Stimulated activated CD8-positive, alpha-beta memory T cell treated with anti-CD3 and anti-CD28 coated beads, Interleukin-4, amount 100 ng/mL, for 48 hours (primary cell): ENCODE measurements around the gene DLGAP4.

Experiments used
- DNase-seq: peaks from one replicate; pipeline ENCODE4 v3.0.0-alpha.2; 2020

The DLGAP4 gene

DNA sequence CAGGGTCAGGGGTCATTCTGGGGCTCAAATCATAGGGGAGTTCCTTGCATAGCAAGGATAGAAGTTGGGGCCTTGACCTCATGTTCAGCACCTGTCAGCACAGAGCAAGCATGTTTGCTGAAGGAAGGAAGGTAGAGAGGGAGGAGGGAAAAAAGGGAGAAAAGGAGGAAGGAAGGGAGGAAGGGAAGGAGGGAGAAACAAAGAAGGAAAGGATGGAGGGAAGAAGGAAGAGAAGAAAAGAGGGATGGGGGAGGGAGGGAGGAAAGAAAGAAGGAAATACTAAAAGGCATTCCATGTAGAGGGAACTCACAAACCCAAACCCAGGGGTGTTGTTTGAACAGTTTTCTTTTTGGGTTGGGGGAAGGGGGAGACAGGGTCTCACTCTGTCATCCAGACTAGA is 80.1 kb downstream of the DLGAP4 start:
- no peak for DNase-seq

DNA sequence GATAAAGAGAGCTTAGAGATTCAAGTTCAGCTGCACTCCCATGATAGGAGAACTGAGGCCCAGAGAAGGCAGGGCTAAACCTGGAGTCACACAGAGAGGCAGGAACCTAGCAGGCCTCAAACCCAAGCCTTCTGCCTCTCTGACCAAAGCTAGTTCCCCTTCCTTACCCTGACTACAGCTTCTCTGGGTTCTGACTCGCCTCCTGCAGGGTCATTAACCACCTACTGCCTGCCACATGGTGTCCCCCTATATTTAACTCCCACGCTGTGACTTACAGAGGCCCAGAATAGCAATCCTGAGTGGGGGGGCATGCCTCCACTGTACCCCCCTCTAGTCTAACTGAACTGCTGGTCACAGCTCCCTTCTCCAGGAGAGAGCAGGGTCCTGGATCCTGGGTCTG is 84.1 kb downstream of the DLGAP4 start:
- DNase-seq, result no peak

DNA sequence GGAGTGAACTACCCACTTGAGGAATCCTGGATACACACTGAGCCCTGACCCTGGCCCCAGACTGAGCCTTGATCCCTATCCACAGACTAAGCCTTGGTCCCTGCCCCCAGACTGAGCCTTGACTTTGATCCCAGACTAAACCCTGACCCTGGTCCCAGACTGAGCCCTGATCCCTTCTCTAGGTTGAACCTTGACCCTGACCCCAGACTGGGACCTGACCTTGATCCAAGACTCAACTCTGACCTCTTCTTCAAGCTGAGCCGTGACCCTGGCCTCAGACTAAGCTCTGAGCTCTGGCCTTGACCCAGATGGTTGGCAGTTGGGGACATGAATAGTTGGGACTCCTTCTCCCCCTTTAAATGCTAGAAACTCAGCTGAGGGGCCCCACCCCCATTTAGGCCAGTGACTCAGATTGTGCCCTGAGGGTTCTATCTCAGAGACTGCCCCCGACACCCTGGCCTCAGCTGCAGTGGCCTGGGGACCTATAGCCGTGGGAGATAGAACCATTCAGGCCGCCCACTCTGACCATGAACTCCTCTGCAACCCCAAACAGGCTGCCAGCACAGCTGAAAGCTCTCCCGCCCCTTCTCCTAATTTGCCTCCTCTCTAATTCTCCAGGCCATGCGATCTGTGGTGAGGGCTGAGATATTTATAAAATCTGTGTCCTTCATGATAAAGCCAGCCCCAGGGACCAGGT is 84.7 kb downstream of the DLGAP4 start:
- DNase-seq, result no peak

DNA sequence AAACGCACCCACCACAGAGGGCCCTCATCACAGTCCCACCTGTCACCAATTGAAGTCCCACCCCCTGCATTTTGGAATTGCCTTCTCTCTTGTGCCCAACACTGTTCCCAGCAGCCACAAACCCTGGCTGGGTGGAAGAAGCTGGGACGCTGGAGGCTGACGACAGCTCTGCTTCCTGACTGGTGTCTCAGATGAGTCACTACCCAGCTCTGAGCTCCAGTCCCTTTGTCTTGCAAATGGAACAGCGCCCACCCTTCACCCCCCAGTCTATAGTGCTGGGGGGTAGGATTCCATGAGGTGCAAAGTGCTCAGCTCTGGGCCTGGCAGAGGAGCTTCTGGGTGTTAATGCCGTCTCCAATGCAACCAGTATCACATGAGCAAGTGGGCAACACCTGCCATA is 85.3 kb downstream of the DLGAP4 start:
- DNase-seq, result no peak

DNA sequence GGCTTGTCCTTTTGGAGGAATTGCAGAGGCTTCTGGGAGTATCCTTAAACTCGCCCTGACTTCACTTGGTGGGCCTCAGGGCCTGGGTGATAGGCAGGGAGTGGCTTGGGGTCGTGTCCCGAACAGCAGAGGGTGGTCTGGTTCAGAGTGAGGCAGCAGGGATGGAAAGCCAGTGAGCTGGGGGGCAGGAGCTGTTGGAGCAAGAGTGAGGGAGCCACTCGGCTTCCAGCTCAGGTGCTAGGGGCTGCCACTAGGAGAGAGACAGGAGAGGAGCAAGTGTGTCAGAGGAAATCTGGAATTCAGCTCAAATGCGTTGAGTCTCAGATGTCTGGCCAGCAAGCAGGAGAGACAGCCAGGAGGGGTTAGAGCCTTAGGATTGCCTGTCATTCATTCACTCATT is 85.8 kb downstream of the DLGAP4 start:
- no peak for DNase-seq

DNA sequence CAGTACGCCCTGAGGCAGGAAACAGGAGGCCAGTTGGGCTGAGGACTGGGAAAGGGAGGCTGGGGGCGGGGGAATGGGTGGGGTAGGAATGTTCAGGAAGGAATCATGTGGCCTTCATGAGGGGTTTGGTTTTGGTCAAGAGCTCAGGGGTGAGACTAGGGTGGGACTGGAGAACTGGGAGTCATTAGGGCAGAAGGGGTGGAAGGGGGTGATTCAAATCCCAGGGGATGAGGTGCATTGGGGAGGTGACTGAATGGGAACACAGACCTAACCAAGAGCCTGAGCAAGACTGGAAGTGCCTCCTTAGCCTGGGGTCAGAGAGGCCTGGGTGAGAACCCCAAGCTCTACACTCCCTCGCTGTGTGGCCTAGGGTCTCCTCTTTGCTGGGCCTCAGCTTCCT is 86.8 kb downstream of the DLGAP4 start:
- no peak for DNase-seq

DNA sequence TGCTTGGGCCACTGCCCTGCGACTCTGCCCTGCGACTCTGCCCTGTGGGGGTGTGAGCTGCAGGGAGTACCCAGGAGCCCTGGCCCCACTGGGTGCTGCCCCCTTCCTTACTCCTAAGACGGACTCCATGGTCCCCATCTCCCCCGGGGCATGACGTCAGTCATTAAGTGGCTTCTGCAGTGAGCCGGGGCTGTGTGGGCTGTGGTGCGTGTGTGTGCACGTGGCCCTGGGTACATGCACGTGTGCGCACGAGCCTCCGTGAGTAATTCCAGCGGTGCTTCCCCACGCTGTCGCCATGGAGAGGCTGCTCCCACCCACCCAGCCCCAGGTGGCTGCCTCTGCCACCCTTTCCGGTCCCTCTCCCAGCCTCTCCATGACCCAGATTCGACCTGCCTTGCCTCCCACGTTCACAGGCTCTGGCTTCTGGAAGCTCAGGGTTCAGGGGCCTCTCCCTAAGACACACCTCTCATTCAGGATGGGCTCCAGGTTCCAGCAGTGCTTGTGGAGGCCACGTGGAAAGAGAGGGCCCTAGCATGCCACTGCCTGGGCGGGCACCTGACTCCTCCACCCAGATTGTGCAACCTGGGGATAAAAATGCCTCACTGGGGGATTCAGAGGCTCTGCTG is 88.3 kb downstream of the DLGAP4 start:
- no peak for DNase-seq

DNA sequence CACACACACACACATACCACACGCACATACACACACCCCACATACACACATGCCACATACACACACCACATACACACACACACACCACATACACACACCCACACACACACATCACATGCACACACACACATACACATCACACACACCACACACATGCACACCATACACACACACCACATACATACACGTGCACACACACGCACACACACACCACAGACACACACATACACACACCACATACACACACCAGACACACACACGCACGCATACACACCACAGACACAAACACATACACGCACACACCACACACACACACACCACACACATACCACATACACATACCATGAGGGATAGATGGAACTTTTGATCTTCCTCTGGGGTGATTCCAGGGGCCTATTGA is 90.2 kb downstream of the DLGAP4 start:
- no peak for DNase-seq

DNA sequence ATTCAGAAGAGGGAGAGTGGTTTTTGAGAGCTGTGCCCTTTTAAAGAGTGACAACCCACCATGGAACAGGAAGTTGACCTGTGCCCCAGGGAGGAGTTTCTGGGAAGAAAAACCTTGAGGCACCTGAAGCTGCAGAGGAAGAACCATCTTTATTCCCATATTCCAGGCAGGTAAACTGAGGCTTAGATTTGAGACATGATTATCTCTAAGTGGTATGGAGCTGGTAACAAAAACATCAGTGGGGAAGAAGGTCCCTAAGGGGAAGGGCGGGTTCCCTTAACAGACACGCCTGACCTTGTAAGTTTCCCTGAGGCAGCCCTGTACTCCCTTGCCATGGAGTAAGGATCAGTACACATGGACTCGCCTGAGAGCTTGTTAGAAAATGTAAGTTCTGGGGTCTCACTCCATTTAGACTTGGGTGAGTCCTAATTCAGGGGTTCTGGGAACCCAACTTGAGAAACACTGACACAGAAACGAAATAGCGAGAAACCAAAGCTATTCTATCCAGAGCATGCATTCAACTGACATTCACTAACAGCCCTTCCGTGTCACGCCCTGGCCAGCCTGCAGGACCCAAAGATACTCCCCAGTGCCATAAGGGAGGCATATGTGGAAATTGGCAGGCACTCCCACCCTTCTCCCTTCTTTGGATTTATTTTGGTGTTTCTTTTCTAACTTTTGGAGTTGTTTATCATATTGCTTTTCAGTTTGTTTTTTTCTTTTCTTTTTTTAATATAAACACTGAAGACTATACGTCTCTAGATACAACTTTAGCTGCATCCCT is 90.9 kb downstream of the DLGAP4 start:
- DNase-seq, result no peak

DNA sequence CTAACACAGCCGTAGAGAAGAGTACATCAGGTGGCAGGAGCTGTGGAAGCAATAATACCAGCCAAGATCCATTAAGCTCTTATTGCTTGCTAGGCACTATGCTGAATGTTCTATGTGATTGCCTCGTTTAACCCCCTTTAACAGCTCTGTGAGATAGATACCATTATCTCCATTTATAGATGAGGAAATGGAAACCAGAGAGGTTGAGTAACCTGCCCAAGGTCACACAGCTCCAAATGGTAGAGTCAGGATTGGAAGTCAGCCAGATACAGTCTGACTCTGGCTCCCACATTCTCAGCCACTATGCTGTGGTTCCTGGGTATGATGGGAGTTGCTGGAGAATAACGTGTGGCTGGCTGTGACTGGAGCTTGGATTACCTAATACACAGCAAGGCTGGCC is 92.4 kb downstream of the DLGAP4 start:
- DNase-seq, result no peak

DNA sequence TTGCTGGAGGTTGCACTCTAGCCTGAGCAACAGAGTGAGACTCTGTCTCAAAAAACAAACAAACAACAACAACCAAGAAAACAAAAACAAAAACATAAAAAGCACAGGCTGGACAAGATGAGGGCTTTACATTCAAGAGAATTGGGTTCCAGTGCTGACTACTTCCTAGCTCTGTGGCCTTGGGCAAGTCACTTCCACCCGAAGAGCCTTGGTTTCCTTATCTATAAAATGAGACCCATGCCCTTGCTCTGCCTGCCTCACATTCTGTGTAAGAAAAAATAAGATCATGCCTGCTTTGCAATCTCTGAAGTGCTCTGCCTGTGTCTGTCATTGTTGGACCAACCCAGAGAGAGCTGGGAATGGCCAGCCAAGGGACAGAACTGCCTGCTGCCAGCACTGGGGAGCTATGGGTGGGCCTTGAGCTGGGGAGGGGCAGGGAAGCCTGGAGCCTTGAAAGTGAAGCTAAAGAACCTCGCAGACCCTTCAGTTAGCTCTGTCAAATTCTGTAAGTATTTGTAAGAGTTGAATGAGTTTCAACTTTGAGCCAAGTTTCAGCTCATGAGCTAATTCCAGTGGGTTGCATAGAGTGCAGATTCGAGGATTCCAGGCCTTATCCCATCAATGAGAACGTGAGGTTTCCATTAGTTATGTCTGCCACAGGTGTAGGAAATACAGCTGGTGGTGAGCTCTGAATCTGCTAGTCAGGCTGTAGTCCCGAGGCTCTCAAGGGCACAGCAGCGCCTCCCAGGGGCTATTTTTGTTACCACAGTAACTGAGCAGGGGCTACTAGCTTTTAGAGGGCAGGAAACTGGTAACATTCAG is 93.2 kb downstream of the DLGAP4 start:
- peak; percentile 76 for DNase-seq

DNA sequence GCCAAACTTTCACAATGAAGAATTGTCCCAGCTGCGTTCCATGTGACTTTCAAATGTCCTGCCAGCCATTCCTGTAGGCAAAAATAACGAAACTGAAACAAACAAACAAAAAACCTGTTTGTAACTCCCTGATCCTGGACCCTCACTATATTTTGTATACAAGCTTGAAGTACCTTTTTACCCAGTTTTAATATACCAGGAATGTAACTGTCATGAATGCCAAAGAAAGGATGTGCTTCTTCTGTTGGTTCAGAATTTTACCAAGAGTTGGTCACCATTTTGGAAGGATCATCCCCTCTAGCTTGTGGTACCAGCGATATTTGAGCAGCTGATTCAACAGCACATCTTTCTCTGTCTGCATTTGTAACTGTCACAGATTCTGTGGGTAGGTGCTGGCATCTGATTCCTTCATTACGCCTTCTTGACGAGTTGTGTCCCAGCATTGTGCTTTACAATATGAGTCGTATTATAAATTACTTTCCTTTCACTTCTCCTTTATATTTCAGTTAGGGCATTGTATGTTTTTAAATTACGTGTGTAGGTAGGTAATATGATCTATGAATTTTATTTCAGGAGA is 93.9 kb downstream of the DLGAP4 start:
- DNase-seq, result no peak

DNA sequence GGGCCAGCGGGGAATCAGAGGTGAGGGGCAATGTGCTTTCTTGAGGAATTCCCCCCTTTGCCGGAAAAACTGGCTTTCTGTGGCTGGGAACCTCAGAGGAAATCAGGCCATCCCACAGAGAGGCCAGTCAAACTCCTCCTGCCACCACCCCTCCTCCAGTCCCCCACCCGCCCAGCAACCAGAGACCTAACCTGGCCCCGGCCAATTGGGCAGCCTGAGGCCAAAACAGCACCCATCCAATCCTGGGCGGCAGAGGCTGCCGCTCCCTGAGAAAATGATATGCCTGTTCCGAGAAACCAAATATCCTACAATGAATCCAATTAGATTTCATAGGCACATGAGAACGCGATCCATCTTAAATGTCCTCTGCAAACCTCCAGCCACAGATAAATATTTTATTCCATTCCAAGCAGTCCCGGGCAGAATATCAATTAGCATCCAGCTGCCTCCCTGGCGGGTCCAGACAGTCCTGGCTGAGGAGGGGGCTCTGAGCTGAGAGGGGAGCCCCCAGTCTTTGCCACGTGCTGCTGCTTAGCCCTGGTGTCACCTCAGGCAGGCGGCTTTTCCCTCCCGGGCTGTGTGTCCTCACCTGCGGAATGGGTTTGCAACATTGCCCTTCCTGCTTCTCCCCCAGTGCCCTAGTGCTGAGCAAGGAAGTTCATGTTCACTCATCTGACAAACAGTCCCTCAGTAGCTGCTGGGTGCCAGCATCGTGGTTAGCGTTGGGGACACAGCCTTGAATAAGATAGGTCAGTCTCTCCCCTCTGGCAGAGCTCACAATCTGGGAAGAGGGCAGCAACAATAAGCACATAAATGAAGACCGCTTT is 95.0 kb downstream of the DLGAP4 start:
- no peak for DNase-seq

DNA sequence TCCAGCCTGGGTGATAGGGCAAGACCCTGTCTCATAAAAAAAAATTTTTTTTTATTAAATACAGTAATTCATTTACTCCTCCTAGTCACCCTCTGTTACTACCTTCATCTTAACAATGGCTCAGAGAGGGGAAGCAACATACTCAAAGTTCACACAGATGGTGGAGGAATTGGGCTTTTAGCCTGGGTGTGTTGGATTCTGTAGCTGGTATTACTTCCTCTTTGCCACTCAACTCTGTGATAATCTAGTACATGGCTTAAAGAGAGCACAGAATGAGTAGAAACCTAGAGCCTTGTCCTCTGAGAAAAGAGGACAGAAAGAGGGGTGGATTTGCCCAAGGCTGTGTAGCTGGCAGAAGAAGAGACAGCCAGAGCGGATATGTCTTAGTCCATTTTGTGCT is 96.6 kb downstream of the DLGAP4 start:
- DNase-seq, result no peak

DNA sequence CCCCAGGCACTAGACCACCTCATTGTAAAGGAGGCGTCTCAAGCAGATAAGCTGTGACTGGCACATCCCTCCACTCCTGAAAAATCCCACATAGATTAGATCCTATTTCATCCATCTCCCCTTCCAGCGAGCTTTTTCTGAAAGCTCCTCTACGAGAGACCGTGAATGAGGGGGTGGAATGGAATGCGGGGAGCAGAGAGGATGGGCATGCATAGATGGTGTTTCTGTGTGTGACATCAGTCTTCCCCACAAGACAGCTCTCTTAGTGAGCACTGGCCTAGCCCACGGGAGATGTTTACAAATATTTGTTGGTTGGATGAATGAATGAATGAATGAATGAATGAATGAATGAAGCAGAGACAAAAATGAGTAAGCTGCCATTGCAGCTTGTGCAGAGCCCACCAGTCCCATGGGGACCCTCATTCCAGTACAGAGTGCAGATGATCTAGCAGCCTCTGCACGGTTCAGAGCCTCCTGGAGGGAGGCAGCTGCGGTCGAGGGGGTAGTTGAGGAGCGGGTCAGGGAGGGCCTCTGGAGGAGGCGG is 98.4 kb downstream of the DLGAP4 start:
- DNase-seq, result no peak

DNA sequence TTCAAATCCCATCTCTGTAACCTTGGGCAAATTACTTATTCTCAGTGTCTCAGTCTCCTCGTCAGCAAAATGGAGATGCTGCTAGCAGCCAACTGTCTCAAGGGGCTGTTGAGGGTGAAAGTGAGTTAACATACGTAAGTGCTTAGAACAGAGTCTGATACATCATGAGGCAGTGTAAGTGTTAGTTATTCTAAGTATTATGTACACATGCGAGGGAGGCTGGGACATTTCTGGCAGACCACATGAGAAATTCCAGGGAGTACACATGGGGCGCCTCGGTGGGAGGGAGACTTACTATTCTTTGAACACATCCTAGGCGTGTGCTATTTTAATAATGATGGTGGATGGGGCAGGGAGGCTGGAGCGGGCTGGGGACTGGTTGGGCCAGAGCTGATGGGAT is 99.1 kb downstream of the DLGAP4 start:
- no peak for DNase-seq

DNA sequence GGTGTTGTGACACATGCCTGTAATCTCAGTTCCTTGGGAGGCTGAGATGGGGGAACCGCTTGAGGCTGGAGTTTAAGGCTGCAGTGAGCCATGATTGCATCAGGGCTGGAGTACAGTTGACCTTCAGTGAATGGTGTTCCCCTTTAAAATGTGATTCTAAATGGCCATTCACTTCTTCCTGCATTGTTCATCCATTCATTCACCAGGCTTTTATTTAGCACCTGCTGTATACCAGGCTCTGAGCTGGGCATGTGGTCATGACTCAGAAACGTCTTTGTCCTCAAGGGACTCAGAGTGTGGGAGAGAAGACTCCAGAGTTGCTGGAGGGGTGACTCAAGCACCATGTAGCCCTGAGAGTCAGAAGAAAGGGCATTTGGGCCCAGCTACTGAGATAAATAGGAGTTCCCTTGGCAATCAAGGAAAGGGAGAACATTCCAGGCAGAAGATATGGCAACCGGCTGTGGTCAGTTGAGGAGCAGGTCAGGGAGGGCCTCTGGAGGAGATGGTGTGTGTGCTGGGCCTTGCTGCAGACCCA is 101.1 kb downstream of the DLGAP4 start:
- no peak for DNase-seq

DNA sequence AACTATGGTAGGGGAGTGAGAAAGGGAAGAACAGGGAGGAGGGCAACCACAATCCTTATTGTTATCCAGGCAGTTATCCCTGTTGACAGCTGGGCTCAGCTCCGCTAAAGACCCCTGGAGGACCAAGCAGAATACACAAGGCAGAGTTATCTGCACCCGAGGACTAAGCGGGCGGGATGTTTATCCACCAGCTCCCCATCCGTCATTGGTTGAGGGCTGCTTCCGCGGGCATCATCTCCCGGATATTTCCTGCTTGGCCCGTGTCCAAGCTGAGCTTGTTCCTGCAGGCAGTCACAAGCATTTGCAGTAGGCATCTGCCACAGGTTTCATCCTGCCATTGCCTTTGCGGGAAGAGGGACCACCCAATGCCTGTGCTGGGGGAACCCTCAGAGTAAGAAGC is 102.1 kb downstream of the DLGAP4 start:
- DNase-seq, result no peak

DNA sequence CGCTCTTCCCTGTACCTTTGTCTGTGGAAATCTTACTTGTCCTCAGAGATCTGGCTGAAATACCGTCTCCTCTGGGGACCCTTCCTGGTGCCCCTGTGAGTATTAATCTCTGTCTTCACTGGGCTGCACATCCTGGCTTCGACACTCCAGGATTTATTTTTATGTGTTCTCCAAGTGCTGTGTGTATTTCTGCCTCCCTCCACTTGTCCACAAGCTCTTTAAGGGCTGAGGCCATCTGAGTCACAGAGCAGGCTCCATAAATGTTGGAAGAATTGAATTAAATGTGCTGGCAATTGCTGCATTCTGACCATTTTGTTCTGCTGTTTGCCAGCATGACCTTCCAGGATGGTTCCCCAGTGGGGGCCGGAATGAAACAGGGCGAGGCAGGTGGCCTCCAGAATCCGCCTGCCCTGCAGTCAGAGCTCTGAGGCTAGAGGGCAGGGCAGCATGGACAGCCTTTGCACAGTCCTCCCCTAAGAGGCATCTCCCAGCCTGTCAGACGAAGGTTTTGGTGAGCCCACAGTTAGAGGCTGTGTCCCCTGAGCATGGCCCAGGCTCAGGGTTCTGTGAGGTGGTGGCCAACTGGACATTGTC is 105.8 kb downstream of the DLGAP4 start:
- DNase-seq, result no peak

DNA sequence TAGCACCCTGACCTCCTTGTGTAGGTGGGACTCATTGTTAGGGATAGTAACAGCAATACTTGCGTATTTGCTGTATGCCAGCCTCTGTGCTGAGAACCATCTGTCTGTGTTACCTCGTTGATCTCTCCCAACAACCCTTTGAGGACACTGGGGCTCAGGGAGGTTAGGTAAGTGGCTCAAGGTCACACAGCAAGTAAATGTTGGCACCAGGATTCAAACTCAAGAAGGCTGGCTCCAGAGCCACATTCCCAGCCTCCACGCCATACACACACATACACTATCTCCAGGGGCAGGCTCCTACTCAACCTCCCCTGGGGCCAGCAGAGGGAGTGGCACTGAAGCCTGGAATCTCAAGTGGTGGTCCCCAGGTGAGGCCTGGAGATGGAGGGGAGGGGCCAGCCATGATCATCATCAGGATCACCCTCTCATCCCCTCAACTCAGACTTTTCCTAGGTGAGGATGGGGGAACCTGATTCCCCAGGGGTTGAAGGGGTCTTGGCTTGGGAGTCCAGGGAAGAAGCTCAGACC is 109.4 kb downstream of the DLGAP4 start:
- no peak for DNase-seq

DNA sequence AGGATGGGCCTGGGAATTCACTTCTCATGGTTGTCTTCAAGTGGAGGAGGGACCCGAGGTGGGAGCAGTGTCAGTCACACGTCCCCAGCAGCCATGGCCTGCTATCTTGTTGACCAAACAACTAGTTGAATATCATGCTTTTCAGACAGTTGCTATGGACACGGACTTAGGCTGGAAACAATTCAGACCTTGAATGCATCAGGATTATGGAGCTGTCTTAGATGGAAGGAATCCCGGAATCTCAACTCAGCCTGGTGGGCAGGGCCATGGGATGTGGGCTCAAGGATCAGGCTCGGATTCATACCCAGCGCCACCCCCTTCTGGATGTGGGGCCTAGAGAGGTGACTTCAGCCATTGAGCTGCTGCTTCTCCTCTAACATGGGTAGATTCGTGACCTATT is 112.6 kb downstream of the DLGAP4 start:
- DNase-seq, result no peak
